ENCODE data around the gene TRIM25. TPM values are rescaled to one million over a fixed set of nuclear protein-coding genes. Genes with fewer than 3 reads are reported as not detected.

Gene TRIM25
- total and polyA plus RNA-seq, 2 of the 8 experiments (the other 6 are each of a cell fraction or from before 2014, with no cell fraction given): 16.6 to 38.9 TPM

DNA sequence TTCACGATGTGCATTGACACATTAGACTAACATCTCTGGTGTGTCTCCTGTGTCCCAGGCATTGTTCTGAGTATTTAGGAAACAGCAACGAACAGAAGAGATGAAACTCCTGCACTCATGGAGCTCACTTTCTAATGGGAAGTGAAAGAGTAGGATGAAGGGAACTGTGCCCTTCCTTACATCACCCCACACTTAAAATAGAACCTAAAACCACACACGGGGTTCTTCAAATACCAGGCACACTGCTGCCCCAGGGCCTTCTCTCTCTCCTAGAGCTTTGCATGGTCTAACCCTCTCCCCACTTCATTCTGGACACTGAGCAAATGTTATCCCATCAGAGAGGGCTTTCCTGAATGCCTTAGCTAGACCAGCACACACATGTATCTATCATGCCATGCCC, 33.7 kb downstream of the TRIM25 start:
- no peaks in the 10 kb centered on the region for H3K79me1 ChIP-seq (ENCODE audit: low read depth, low read length)
- no peak overlapping the region for H3K18ac ChIP-seq (ENCODE audit: extremely low read depth, low read length)
- no peak overlapping the region for H4K91ac ChIP-seq (replicated peaks; ENCODE audit: insufficient read length, low read length)
- no peaks in the 10 kb centered on the region for H3K9me3 ChIP-seq (ENCODE audit: insufficient read depth in 2 of 2, low read depth in 1 of 2, low read length in 1 of 2)
- CTCF ChIA-PET (ENCODE audit: partially characterized antibody): interaction anchor here (0.6 to 2.2 kb wide), 9 partner anchors 9 to 360 kb away, joined by 3 to 9 read pairs (median 3); no protein-coding TSS in a partner anchor
- no peak overlapping the region for H3K27ac ChIP-seq (ENCODE audit: low read depth, low read length)
- no peak overlapping the region for H2BK12ac ChIP-seq (ENCODE audit: low read depth, low read length)
- H3K36me3 ChIP-seq (ENCODE audit: control insufficient read depth in 2 of 4, insufficient read depth in 4 of 4, low read length in 3 of 4): no peaks in the 10 kb centered on the region
- 89% methylated on average over 3 of the region's 3 CpGs; no CpG with 5 or more reads in 1 of the 2 experiments for WGBS, 2 experiments (ENCODE audit: extremely low coverage in 1 of 2, insufficient coverage in 1 of 2, insufficient read length in 1 of 2, insufficient replicate concordance in 2 of 2, low coverage in 1 of 2, low lambda C conversion rate in 2 of 2, missing lambda C conversion rate in 1 of 2)
- H3K56ac ChIP-seq (replicated peaks; ENCODE audit: insufficient read length, low read depth, low read length): no peak overlapping the region
- no peak overlapping the region for H2AFZ ChIP-seq (ENCODE audit: low read length)
- FAIRE-seq (no peak), DNase-seq (ENCODE audit: low read depth in 1 of 2, low spot score in 2 of 2) (no peak)
- no peak overlapping the region for H3K14ac ChIP-seq (ENCODE audit: insufficient read length)
- no peak overlapping the region for H3K23ac ChIP-seq (ENCODE audit: insufficient read length)
- H2AK5ac ChIP-seq (ENCODE audit: low read depth, low read length): no peak overlapping the region
- H2BK5ac ChIP-seq (ENCODE audit: low read depth, low read length): no peak overlapping the region; the same call in 1 of the 2 replicates
- no peaks in the 10 kb centered on the region for H3K79me2 ChIP-seq (ENCODE audit: control insufficient read depth in 1 of 2, insufficient read depth in 2 of 2, low read length in 2 of 2)
- no peak overlapping the region for H3K4me2 ChIP-seq (ENCODE audit: insufficient read depth in 1 of 2, low read depth in 2 of 2, low read length in 2 of 2)
- H2BK120ac ChIP-seq (replicated peaks; ENCODE audit: low read depth, low read length): no peak overlapping the region
- no peak overlapping the region for H4K5ac ChIP-seq (ENCODE audit: insufficient read length, low read depth, low read length)
- H4K20me1 ChIP-seq (replicated peaks in 1 of 2; ENCODE audit: control insufficient read depth in 1 of 2, insufficient read depth in 2 of 2, low read length in 2 of 2): no peaks in the 10 kb centered on the region
- 0 out of 7 replicates have a peak, but pooled peaks cover 0 to 3% (median under 1%) of the 10 kb centered on the region in 4 experiments for H3K27me3 ChIP-seq (replicated peaks in 1 of 4; ENCODE audit: control insufficient read depth in 3 of 4, extremely low read depth in 1 of 4, insufficient read depth in 3 of 4, low read length in 3 of 4)
- H3K4ac ChIP-seq (replicated peaks; ENCODE audit: insufficient read length, low read depth, low read length): no peak overlapping the region
- no peaks in the 10 kb centered on the region for H3K23me2 ChIP-seq (ENCODE audit: low read depth, low read length)
- POLR2A ChIA-PET (ENCODE audit: partially characterized antibody): interaction anchor here (2.0 kb wide), 1 partner anchor 11 kb away, joined by 5 read pairs; no protein-coding TSS in a partner anchor
- no peak overlapping the region for H2BK15ac ChIP-seq (ENCODE audit: low read length)
- H3K4me1 ChIP-seq (replicated peaks in 1 of 4; ENCODE audit: control insufficient read depth in 3 of 4, insufficient read depth in 4 of 4, low read length in 3 of 4): no peaks in the 10 kb centered on the region
- H3K4me3 ChIP-seq (ENCODE audit: extremely low read depth in 1 of 4, insufficient read depth in 2 of 4, low read depth in 3 of 4, low read length in 4 of 4): no peak overlapping the region
- H3K9ac ChIP-seq (replicated peaks in 1 of 4; ENCODE audit: extremely low read depth in 1 of 4, low read depth in 3 of 4, low read length in 3 of 4): no peak overlapping the region
- no peak overlapping the region for H2BK20ac ChIP-seq (ENCODE audit: low read length)
- H4K8ac ChIP-seq (ENCODE audit: extremely low read depth, insufficient read depth, low read length): no peak overlapping the region
- TF ChIP-seq EP300 (IDR thresholded peaks at IDR 0.05; ENCODE audit: borderline replicate concordance in 1 of 2, low read depth in 2 of 2, low read length in 2 of 2): no peak
- no peak for TF ChIP-seq CEBPB (IDR thresholded peaks at IDR 0.05; ENCODE audit: low read depth, low read length)
- TF ChIP-seq CHD1 (IDR thresholded peaks at IDR 0.05; ENCODE audit: low read depth, low read length): no peak
- no peak for TF ChIP-seq TAF1 (IDR thresholded peaks at IDR 0.05; ENCODE audit: low read depth, low read length)
- TF ChIP-seq SP4 (IDR thresholded peaks at IDR 0.05; ENCODE audit: low read length): no peak
- TF ChIP-seq PHF8 (conservative IDR thresholded peaks at IDR 0.05; ENCODE audit: low read depth, low read length): no peak
- TF ChIP-seq CBX5 (IDR thresholded peaks at IDR 0.05; ENCODE audit: low read depth, low read length): no peak
- TF ChIP-seq ZNF274 (IDR thresholded peaks at IDR 0.05; ENCODE audit: borderline replicate concordance, extremely low read depth, low read length): no peak
- no peak for TF ChIP-seq CBX8 (IDR thresholded peaks at IDR 0.05; ENCODE audit: borderline replicate concordance, low read depth, low read length)
- TF ChIP-seq NRF1 (IDR thresholded peaks at IDR 0.05; ENCODE audit: low read depth, low read length): no peak
- TF ChIP-seq SIRT6 (IDR thresholded peaks at IDR 0.05; ENCODE audit: low read length): no peak
- no peak for TF ChIP-seq BRCA1 (IDR thresholded peaks at IDR 0.05; ENCODE audit: low read depth, low read length)
- no peak for TF ChIP-seq KDM1A (IDR thresholded peaks at IDR 0.05; ENCODE audit: borderline replicate concordance, low read length)
- TF ChIP-seq GABPA (IDR thresholded peaks at IDR 0.05; ENCODE audit: borderline replicate concordance, insufficient read depth, low read length): no peak
- TF ChIP-seq CTBP2 (IDR thresholded peaks at IDR 0.05; ENCODE audit: borderline replicate concordance, insufficient read depth, insufficient read length, low read length): no peak

Data from H1 (cell line).